AG04450 (cell line): ENCODE measurements around the gene ITPR1. TPM values are rescaled to one million over a fixed set of nuclear protein-coding genes. Genes with fewer than 3 reads are reported as not detected.
"Not testable (repeated sequence)": the region's sequence is repeated elsewhere in the genome, so short reads cannot be mapped to it uniquely, and the experiment has no call there.

Source experiments
- CTCF ChIA-PET: fragments of 300-600, 350-600 bp; formaldehyde crosslinking; extraction: SDS; loops from one replicate; lab custom pipeline; 2022; ENCODE audit warnings: antibody characterized with exemption, inconsistent platforms; lab: Charles Lee
- POLR2A ChIA-PET: fragments of 350-600 bp; formaldehyde crosslinking; extraction: SDS; loops from one replicate; lab custom pipeline; 2021; ENCODE audit warnings: antibody characterized with exemption, inconsistent platforms; lab: Yijun Ruan, JAX
- DNase-seq: peaks from one replicate; pipeline ENCODE4 v3.0.0-alpha.2; 2011; ENCODE audit warnings: low read depth, low spot score
- H3K27ac ChIP-seq: one replicate; pipeline ENCODE4 v1.5.1; 2012; ENCODE audit warnings: low read depth, low read length, control low read depth
- H3K27me3 ChIP-seq: one replicate; pipeline ENCODE4 v1.6.0; 2012; ENCODE audit warnings: low read length; ENCODE audit not compliant: control insufficient read depth, insufficient read depth
- H3K4me3 ChIP-seq: 2 replicates; pipeline ENCODE4 v1.5.1; 2011; ENCODE audit warnings: mild to moderate bottlenecking, low read depth, low read length, control low read depth
- H3K9me3 ChIP-seq: 2 replicates; pipeline ENCODE4 v1.5.1; 2012; ENCODE audit warnings: low read length; ENCODE audit not compliant: control insufficient read depth, insufficient read depth
- polyA plus RNA-seq: library from polyadenylated mRNA; depleted of rRNA; stranded (reverse); fragments of >200 nt; gene quantifications from 2 replicates; pipeline ENCODE4 v1.2.3, GENCODE V29; 2011
- TF ChIP-seq, protein P1 (sequence below): IDR thresholded peaks from 2 replicates; pipeline ENCODE4 v1.5.1; 2011; ENCODE audit warnings: low read depth, low read length, control low read depth, inconsistent platforms

The ITPR1 gene
- polyA plus RNA-seq, 1 experiment: 7.4 TPM

DNA sequence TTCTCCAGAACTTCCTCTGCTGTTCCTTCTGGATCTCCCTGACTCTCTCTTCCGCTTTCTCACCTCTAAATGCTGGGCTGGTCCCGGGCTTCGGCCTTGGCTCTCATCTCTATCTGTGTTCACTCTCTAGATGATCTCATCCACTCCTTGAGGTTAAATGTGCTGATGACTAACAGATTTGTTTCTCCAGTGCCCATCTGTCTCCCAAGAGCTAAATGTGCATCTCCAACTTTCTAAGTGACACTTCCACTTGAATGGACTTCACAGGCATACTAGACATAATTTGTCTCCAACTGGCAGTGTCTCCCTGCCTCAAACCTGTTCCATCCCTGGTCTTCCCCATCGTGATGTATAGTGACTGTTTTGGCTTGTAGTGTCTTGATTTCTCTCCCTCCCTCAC is 95.3 kb downstream of the ITPR1 start:
- ChIA-PET CTCF (interaction anchor here (1.0 to 1.4 kb wide), 2 partner anchors 45 to 237 kb away, joined by 4 to 8 read pairs; no protein-coding TSS in a partner anchor), POLR2A (interaction anchor here (0.5 kb wide), 1 partner anchor 95 kb away, joined by 4 read pairs; the partner anchor contains the start of gene ITPR1)
- H3K4me3 ChIP-seq: no peak overlapping the region
- H3K27ac ChIP-seq: no peak overlapping the region
- H3K27me3 ChIP-seq: no peaks in the 10 kb centered on the region
- H3K9me3 ChIP-seq: no peaks in the 10 kb centered on the region
- no peak for DNase-seq
- TF ChIP-seq, protein P1, sequence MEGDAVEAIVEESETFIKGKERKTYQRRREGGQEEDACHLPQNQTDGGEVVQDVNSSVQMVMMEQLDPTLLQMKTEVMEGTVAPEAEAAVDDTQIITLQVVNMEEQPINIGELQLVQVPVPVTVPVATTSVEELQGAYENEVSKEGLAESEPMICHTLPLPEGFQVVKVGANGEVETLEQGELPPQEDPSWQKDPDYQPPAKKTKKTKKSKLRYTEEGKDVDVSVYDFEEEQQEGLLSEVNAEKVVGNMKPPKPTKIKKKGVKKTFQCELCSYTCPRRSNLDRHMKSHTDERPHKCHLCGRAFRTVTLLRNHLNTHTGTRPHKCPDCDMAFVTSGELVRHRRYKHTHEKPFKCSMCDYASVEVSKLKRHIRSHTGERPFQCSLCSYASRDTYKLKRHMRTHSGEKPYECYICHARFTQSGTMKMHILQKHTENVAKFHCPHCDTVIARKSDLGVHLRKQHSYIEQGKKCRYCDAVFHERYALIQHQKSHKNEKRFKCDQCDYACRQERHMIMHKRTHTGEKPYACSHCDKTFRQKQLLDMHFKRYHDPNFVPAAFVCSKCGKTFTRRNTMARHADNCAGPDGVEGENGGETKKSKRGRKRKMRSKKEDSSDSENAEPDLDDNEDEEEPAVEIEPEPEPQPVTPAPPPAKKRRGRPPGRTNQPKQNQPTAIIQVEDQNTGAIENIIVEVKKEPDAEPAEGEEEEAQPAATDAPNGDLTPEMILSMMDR: no peak

GRCh38 chr3:4589475-4590097 is 96.4 kb downstream of the ITPR1 start:
- ChIA-PET POLR2A (interaction anchor here (0.7 kb wide), 1 partner anchor 61 kb away, joined by 5 read pairs; no protein-coding TSS in a partner anchor), CTCF (interaction anchor here (1.0 kb wide), 1 partner anchor 44 kb away, joined by 4 read pairs; no protein-coding TSS in a partner anchor)

DNA sequence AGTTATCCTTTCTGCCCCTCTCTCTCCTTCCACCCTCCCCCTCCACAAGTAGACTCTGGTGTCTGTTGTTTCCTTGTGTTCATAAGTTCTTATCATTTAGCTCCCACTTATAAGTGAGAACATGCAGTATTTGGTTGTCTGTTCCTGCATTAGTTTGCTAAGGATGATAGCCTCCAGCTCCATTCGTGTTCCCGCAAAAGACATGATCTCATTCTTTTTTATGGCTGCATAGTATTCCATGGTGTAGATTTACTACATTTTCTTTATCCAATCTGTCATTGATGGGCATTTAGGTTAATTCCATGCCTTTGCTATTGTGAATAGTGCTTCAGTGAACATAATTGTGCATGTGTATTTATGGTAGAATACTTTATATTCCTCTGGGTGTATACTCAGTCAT is 97.7 kb downstream of the ITPR1 start:
- CTCF ChIA-PET: interaction anchor here (1.8 to 3.0 kb wide), 2 partner anchors 42 to 240 kb away, joined by 8 to 10 read pairs; no protein-coding TSS in a partner anchor
- POLR2A ChIA-PET, H3K27me3 ChIP-seq: not testable (repeated sequence)

More at GRCh38 chr3:4589475-4590097, 96.4 kb downstream of the ITPR1 start:
- H3K4me3 ChIP-seq: no peak overlapping the region
- H3K27me3 ChIP-seq: no peaks in the 10 kb centered on the region
- TF ChIP-seq, protein P1: no peak
- no peak overlapping the region for H3K27ac ChIP-seq
- H3K9me3 ChIP-seq: no peaks in the 10 kb centered on the region
- no peak for DNase-seq

GRCh38 chr3:4591669-4592068 is 98.5 kb downstream of the ITPR1 start:
- Histone ChIP-seq H3K9me3 (no peaks in the 10 kb centered on the region), H3K27me3 (no peaks in the 10 kb centered on the region), H3K27ac (no peak overlapping the region), H3K4me3 (no peak overlapping the region)
- TF ChIP-seq, protein P1: no peak
- ChIA-PET CTCF (interaction anchor here (1.8 to 3.0 kb wide), 2 partner anchors 42 to 241 kb away, joined by 8 to 10 read pairs; no protein-coding TSS in a partner anchor), POLR2A (no interaction called here)
- no peak for DNase-seq

More for the DNA sequence above, 97.7 kb downstream of the ITPR1 start:
- DNase-seq, H3K4me3 ChIP-seq, H3K27ac ChIP-seq, H3K9me3 ChIP-seq: not testable (repeated sequence)

- Histone ChIP-seq H3K9me3 (no peaks in the 10 kb centered on the region), H3K27me3 (no peaks in the 10 kb centered on the region), H3K4me3 (no peak overlapping the region), H3K27ac (no peak overlapping the region)
- DNase-seq: no peak
- CTCF ChIA-PET: interaction anchor here (1.4 to 3.0 kb wide), 2 partner anchors 17 to 40 kb away, joined by 3 to 10 read pairs; no protein-coding TSS in a partner anchor
- POLR2A ChIA-PET: interaction anchor here (0.5 kb wide), 1 partner anchor 127 kb away, joined by 3 read pairs; no protein-coding TSS in a partner anchor
- TF ChIP-seq, protein P1: no peak
Observed at GRCh38 chr3:4593014-4593413, 99.9 kb downstream of the ITPR1 start.
